ENCODE data around the gene RO60. TPM values are rescaled to one million over a fixed set of nuclear protein-coding genes. Genes with fewer than 3 reads are reported as not detected.

Gene RO60
- total and polyA plus RNA-seq, 3 donors from 2014 or later, result 26.7 to 96.3 (median 95.8) TPM

GRCh38 chr1:193090865-193091264 is 31.5 kb downstream of the RO60 start:
- DNase-seq, result no peak
- Histone ChIP-seq H3K4me3 (no peak overlapping the region), H3K27me3 (no peaks in the 10 kb centered on the region), H3K4me1 (no peaks in the 10 kb centered on the region), H3K27ac (no peak overlapping the region), H3K9me3 (no peaks in the 10 kb centered on the region), H3K36me3 (ENCODE audit: low read depth, missing control alignments) (no peaks in the 10 kb centered on the region)
- TF ChIP-seq CTCF (IDR thresholded peaks at IDR 0.05), result no peak
- no peak for TF ChIP-seq POLR2A (IDR thresholded peaks at IDR 0.05)
- 59 to 60% methylated on average over 1 of the region's 1 CpG for WGBS, 2 donors
- intact Hi-C loops (cut with DNase I; ENCODE audit: low total_unique reads), result no loop called here

DNA sequence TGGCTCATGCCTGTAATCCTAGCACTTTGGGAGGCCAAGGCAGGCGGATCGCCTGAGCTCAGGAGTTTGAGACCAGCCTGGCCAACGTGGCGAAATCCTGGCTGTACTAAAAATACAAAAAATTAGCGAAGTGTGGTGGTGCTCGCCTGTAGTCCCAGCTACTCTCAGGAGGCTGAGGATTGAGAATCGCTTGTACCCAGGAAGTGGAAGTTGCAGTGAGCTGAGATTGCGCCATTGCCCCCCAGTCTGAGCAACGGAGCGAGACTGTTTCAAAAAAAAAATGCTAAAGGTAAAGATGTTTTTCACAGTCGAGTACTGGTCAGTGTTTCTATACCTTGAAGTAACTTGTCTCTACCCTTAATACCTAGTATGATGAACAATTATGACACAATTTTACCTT is 34.7 kb downstream of the RO60 start:
- no peaks in the 10 kb centered on the region for H3K4me1 ChIP-seq
- DNase-seq, result no peak
- H3K9me3 ChIP-seq, result no peaks in the 10 kb centered on the region
- H3K4me3 ChIP-seq, result no peak overlapping the region
- no peak for TF ChIP-seq POLR2A (IDR thresholded peaks at IDR 0.05)
- no peaks in the 10 kb centered on the region for H3K27me3 ChIP-seq
- WGBS, 2 donors, result 91 to 95% methylated on average over 11 of the region's 11 CpGs
- H3K27ac ChIP-seq, result no peak overlapping the region
- no peaks in the 10 kb centered on the region for H3K36me3 ChIP-seq (ENCODE audit: low read depth, missing control alignments)
- intact Hi-C loops (cut with DNase I; ENCODE audit: low total_unique reads), result no loop called here

- Histone ChIP-seq H3K27me3 (no peaks in the 10 kb centered on the region), H3K4me1 (peaks cover 5% of the 10 kb centered on the region), H3K4me3 (no peak overlapping the region), H3K36me3 (ENCODE audit: low read depth, missing control alignments) (no peaks in the 10 kb centered on the region), H3K9me3 (no peaks in the 10 kb centered on the region), H3K27ac (no peak overlapping the region)
- TF ChIP-seq CTCF (IDR thresholded peaks at IDR 0.05) (no peak), POLR2A (IDR thresholded peaks at IDR 0.05) (no peak)
- DNase-seq, result no peak
- intact Hi-C loops (cut with DNase I; ENCODE audit: low total_unique reads), result no loop called here
- WGBS, 2 donors, result 69 to 78% methylated on average over 5 of the region's 5 CpGs
Measured at GRCh38 chr1:193102662-193103061, 43.2 kb downstream of the RO60 start.

GRCh38 chr1:193103759-193104501 is 44.5 kb downstream of the RO60 start:
- intact Hi-C loops (cut with DNase I; ENCODE audit: low total_unique reads), result no loop called here
- H3K4me3 ChIP-seq, result peak overlapping the region; percentile 82 to 89
- no peaks in the 10 kb centered on the region for H3K36me3 ChIP-seq (ENCODE audit: low read depth, missing control alignments)
- DNase-seq, result no peak
- peaks cover 5% of the 10 kb centered on the region for H3K4me1 ChIP-seq
- 17 to 19% methylated on average over 9 of the region's 9 CpGs for WGBS, 2 donors
- peak overlapping the region; percentile 78 to 87 for H3K27ac ChIP-seq
- H3K27me3 ChIP-seq, result no peaks in the 10 kb centered on the region
- TF ChIP-seq CTCF (IDR thresholded peaks at IDR 0.05) (no peak), POLR2A (IDR thresholded peaks at IDR 0.05) (no peak)
- H3K9me3 ChIP-seq, result no peaks in the 10 kb centered on the region

GRCh38 chr1:193104502-193104906 is 45.1 kb downstream of the RO60 start:
- Histone ChIP-seq H3K27me3 (no peaks in the 10 kb centered on the region), H3K4me3 (peak overlapping the region; percentile 82 to 89), H3K27ac (peak overlapping the region; percentile 78 to 87), H3K4me1 (peaks cover 5% of the 10 kb centered on the region), H3K36me3 (ENCODE audit: low read depth, missing control alignments) (no peaks in the 10 kb centered on the region), H3K9me3 (no peaks in the 10 kb centered on the region)
- DNase-seq, result peak; percentile 50
- intact Hi-C loops (cut with DNase I; ENCODE audit: low total_unique reads), result no loop called here
- 0 to 1% methylated on average over 24 of the region's 24 CpGs for WGBS, 2 donors
- no peak for TF ChIP-seq CTCF (IDR thresholded peaks at IDR 0.05)
